Measurements from ENCODE around the gene FAM162A. TPM values are rescaled to one million over a fixed set of nuclear protein-coding genes. Genes with fewer than 3 reads are reported as not detected.

FAM162A gene
- total RNA-seq, 4 donors from 2014 or later = 18.7 to 28.8 (median 24.5) TPM

DNA sequence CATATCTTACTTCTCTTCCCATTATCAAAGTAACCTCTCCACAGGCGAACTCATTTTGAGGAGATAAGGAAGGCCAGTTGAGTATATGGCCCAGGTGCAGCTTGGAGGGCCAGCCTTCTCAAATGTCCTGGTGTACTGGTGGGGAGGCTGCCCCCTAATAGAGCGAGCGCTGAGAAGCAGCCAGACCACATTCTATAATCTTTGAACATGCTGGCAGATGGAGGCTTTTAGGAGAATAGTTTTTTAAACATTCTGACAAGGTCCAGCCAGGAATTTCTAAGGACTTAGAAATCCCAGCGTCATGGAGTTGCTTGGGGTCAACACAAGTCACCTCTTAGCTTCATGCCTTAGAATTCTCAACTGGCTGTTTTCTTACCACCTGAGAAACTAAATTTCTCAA, 26.1 kb downstream of the FAM162A start:
- TF ChIP-seq, protein P1, sequence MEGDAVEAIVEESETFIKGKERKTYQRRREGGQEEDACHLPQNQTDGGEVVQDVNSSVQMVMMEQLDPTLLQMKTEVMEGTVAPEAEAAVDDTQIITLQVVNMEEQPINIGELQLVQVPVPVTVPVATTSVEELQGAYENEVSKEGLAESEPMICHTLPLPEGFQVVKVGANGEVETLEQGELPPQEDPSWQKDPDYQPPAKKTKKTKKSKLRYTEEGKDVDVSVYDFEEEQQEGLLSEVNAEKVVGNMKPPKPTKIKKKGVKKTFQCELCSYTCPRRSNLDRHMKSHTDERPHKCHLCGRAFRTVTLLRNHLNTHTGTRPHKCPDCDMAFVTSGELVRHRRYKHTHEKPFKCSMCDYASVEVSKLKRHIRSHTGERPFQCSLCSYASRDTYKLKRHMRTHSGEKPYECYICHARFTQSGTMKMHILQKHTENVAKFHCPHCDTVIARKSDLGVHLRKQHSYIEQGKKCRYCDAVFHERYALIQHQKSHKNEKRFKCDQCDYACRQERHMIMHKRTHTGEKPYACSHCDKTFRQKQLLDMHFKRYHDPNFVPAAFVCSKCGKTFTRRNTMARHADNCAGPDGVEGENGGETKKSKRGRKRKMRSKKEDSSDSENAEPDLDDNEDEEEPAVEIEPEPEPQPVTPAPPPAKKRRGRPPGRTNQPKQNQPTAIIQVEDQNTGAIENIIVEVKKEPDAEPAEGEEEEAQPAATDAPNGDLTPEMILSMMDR (IDR thresholded peaks at IDR 0.05; ENCODE audit: low read depth) = no peak

DNA sequence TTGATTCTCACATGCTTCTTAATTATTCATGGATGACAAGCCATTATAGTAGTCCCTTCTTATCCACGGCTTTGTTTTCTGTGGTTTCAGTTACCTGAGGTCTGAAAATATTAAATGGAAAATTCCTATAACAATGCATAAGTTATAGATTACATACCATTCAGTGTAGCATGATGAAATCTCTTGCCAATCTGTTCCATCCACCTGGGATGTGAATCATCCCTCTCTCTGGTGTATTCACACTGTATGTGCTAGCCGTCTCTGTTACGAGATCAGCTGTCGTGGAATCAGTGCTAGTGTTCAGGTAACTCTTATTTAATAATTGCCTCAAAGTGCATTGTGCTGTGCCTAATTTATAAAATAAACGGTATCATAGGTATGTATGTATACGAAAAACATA, 26.7 kb downstream of the FAM162A start:
- TF ChIP-seq, protein P1 (IDR thresholded peaks at IDR 0.05; ENCODE audit: low read depth) = no peak

DNA sequence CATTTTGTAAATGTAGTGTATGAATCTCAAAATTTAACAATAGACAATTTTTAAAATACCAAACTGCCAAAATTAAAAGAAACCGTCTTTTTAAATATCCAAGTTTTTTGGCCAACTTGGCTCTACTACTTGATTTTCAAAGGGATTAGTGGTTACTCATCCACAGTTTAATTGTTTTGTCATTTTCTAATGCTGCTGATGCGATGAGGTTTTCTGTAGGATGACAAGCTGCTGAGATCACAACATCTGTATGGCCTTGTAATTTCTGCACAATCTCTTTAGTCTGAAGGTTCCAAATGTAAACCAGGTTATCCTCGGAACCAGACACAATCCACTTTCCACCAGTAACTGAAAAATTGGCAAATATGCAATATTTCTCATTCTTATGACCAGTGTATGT, 30.4 kb downstream of the FAM162A start:
- TF ChIP-seq, protein P1 (IDR thresholded peaks at IDR 0.05; ENCODE audit: low read depth) = no peak

DNA sequence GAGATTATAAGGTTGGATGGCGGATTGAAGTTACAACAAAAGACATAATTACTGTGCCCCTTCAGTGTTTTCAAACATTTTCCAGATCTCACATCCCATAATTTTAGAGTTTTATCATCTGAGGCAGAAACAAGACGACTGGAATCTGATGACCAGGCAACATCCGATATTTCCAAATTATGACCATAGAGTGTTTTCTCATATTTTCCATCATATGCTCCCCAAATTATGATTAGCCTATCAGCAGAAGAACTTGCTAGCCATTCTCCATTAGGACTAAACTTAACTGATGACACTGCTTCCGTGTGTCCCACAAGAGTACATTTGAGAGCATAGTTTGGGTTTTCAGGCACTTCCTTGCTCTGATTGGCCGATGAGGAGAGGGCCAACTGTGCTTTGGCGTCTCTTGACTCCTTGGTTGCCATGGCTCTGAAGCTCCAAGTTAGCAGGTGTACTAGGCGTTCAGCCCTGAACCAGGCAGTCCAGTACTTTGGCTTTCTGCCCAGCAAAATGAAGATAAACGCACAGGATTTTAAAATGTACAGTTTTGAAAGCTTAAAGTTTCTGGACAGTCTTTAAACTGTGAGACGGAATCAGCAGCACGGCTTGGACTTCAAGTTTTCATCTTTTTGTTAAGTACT, 31.2 kb downstream of the FAM162A start:
- TF ChIP-seq, protein P1 (IDR thresholded peaks at IDR 0.05; ENCODE audit: low read depth) = no peak

DNA sequence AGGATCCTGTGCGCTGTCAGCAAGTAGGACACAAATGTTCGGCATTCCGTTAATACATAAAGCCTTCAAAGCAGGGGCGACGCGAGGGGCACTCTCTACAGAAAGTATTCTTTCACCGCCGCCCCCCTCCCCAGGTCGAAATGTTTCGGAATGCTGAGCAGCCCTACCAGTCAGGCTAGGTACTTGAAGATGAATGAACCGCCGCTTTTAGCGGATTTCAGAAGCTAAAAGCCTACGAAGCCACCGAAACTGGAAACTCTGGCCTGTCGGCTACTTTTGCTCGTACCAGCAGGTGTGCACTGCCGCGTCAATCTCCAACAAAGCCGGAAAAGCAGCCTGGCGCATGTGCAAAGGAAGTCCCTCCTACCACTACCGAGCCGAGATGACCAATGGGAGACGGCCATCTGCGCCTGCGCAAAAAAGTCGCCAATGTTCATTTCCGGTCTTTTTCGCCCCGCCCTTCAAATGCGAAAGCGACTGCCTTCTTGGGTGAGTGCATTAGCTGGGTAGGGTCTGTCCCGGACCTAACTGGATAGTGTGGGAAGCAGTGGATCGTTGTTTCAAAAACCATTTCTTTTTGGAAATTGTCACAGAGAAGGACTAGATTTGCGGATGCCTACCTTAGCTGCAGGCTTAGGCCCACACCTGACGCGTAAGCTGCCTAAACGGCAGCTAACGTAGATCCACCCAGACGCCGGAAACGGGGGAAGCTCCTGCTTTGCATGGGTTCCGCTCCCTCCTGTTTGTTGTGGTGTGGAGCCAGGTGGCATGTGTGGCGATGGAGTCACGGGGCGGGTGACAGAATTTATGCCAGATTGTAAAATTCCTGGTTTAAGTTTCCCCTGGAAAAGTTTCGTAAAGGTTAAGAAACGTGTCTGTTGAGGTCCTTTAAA, 32.0 kb downstream of the FAM162A start, which contains the start of gene WDR5B:
Gene WDR5B (minus strand): TSS at position 301 of the 893 bp plus-strand sequence. CDS start 534 bp downstream, outside the sequence.
- TF ChIP-seq, protein P1 (IDR thresholded peaks at IDR 0.05; ENCODE audit: low read depth) = no peak

DNA sequence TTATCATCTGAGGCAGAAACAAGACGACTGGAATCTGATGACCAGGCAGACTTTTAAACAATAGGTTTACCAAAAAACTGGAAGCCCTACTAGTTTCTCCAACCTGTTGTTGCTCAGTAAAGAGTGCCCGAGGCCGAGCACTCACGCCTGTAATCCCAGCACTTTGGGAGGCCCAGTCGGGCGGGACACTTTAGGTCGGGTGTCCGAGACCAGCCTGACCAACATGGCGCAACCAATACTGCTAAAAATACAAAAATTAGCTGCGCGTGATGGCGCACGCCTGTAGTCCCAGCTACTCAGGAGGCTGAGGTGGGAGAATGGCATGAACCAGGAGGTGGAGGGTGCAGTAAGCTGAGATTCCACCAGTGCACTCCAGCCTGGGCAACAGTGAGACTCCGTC, 33.0 kb downstream of the FAM162A start:
- TF ChIP-seq, protein P1 (IDR thresholded peaks at IDR 0.05; ENCODE audit: low read depth) = no peak

DNA sequence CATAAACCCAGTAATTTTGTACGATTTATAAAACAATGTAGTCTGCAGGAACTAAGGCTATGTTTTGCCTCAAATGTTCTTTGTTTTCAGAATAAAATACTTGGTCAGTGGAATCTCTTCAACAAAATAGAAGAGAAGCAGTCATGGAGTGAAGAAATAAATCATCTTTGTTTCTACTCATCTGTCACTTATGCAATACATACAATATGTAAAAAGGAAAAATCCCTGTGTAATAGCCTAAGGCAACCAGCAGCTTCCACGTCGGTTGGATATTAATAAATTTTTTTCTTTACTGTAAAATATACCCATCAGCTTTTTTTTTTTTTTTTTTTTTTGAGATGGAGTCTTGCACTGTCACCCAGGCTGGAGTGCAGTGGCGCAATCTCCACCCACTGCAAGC, 37.1 kb downstream of the FAM162A start:
- TF ChIP-seq, protein P1 (IDR thresholded peaks at IDR 0.05; ENCODE audit: low read depth) = no peak
